Measurements from ENCODE around the gene NUBP1.

GRCh38 chr16:10770907-10771306 lies 27.3 kb downstream of the NUBP1 start:
- no peak for TF ChIP-seq EZH2phosphoT487 (conservative IDR thresholded peaks at IDR 0.05; ENCODE audit: low read length)
- TF ChIP-seq, protein P1, sequence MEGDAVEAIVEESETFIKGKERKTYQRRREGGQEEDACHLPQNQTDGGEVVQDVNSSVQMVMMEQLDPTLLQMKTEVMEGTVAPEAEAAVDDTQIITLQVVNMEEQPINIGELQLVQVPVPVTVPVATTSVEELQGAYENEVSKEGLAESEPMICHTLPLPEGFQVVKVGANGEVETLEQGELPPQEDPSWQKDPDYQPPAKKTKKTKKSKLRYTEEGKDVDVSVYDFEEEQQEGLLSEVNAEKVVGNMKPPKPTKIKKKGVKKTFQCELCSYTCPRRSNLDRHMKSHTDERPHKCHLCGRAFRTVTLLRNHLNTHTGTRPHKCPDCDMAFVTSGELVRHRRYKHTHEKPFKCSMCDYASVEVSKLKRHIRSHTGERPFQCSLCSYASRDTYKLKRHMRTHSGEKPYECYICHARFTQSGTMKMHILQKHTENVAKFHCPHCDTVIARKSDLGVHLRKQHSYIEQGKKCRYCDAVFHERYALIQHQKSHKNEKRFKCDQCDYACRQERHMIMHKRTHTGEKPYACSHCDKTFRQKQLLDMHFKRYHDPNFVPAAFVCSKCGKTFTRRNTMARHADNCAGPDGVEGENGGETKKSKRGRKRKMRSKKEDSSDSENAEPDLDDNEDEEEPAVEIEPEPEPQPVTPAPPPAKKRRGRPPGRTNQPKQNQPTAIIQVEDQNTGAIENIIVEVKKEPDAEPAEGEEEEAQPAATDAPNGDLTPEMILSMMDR (IDR thresholded peaks at IDR 0.05; ENCODE audit: insufficient read depth, low read length, poor library complexity, severe bottlenecking): no peak
